Measurements from ENCODE around the gene SPDYE2.
"Not testable (repeated sequence)": the region's sequence is repeated elsewhere in the genome, so short reads cannot be mapped to it uniquely, and the experiment has no call there.

GRCh38 chr7:102611675-102612325 lies 60.8 kb downstream of the SPDYE2 start:
- TF ChIP-seq YY1 (IDR thresholded peaks at IDR 0.05; ENCODE audit: insufficient read depth, insufficient read length); ZNF274 (IDR thresholded peaks at IDR 0.05; ENCODE audit: low read depth, low read length); SUZ12 (IDR thresholded peaks at IDR 0.05; ENCODE audit: extremely low read depth, insufficient read depth, insufficient read length): not testable (repeated sequence)
